ENCODE measurements around the gene STAT3. TPM values are rescaled to one million over a fixed set of nuclear protein-coding genes. Genes with fewer than 3 reads are reported as not detected.
"Not testable (repeated sequence)": the region's sequence is repeated elsewhere in the genome, so short reads cannot be mapped to it uniquely, and the experiment has no call there.

The STAT3 gene
- 21.0 and 29.7 TPM in 2 replicates for total RNA-seq (2014; rRNA removed; shearing (Covaris generic); ENCODE audit: low replicate concordance)

DNA sequence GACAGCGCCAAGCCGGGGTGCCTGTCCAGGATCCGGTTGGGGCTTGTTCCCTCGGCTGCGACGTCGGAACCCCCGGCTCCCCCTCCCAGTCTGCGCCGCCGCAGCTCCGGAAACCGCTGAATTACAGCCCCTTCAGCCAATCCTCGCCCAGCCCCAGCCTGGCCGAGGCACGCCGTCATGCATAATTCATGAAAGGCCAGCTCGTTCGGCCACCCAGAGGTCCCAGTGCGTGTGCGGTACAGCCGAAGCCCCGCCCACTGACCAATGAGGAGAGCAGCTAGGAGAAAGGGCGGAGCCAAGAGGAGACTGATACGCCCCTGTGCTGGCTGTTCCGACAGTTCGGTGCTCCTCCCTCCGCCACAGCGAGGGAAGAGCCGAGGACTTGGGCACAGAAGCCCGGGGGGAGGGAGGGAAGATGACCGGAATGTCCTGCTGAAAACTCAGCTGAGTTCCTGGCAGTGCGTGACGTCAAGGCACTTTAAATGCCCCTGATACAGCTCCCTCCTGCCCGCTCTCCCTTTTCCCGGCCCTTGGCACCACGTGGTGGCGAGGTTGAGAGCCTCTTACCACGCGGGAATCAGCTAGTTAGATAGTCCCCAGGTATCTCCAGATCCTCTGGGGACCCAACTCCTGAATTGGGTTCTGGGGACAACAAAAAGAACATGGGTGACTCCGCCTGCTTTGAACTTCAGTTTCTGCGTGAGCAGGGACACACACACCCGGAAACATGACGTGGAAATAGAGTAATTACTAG is at the start of gene STAT3:
Gene STAT3, minus strand, starts transcription at position 62 of the 754 bp plus-strand sequence. CDS start 39,926 bp downstream, outside the sequence.
- in situ Hi-C loops (cut with HindIII; ENCODE audit: low pct_unique_long_range_greater_than_20kb, low sequenced_read_pairs), result no loop called here
- DNase-seq (ENCODE audit: low read depth), result peak; percentile 100

DNA sequence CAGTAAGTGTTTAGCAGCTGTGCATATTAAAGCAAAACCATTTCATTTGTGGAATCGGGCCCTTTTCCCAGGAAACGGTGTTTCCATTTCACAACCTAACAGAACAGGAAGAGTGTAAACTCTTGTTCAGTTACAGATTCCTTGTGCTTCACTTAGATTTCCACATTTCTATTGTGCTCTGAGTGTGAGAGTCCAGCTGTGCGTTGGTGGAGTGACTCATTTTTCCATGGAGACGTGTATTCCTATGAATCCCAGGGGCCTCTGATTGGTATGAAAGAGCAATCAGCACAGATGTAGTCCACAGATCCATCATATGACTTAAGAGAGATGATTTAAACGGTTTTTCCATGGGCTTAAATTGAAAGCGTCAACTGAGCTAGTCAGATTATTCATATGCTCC is 48.1 kb upstream of the STAT3 start:
- no peak for DNase-seq (ENCODE audit: low read depth)
- in situ Hi-C loops (cut with HindIII; ENCODE audit: low pct_unique_long_range_greater_than_20kb, low sequenced_read_pairs), result no loop called here

DNA sequence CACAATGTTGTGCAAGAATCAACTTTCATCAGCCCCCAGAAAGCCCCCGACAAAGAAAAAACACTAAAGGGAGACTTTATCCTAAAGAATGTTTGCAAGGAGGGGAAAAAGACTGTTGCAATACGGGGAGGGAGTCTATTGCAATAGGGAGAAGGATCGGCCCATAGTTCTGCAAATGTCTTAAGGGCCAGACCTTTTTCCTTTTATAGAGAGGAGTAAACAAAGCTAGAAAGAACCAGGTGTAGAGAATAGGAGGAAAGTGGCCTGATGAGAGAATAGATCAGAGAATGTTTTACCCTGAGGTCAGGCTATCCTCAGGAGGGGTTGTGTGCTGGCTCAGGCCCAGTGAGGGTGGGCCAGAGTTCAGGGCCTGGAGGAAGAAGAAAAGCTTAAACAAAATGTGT is 43.5 kb upstream of the STAT3 start:
- in situ Hi-C loops (cut with HindIII; ENCODE audit: low pct_unique_long_range_greater_than_20kb, low sequenced_read_pairs), result no loop called here
- no peak for DNase-seq (ENCODE audit: low read depth)

DNA sequence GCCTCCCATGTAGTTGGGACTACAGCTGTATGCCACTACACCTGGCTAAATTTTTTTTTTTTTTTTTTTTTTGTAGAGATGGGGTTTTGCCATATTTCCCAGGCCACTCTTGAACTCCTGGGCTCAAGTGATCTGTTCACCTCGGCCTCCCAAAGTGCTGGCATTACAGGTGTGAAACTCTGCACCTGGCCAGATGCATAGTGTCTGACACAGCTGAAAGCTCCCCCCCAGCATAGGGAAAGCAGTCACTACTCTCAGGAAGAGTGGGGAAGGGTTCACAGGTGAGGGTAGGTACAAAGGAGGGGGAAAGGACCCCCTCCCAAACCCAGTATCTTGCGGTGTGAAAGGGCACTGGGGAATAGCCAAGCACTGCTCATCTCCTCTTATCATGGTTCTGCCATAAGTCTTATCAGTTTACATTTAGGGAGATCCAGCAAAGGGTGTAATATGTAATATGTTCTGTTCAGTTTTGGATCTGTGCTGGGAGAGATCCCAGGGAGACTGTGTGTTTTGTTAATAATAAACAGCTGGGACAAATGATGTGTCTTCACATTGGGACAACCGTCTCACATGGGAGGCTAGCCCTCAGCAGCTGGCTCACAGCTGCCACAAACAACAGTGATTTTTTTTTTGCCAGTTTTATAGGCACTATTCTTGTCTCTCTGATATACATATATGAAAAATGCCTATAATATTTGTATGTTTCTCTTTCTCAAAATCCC is 41.6 kb upstream of the STAT3 start:
- in situ Hi-C loops (cut with HindIII; ENCODE audit: low pct_unique_long_range_greater_than_20kb, low sequenced_read_pairs), result no loop called here
- DNase-seq (ENCODE audit: low read depth), result no peak

DNA sequence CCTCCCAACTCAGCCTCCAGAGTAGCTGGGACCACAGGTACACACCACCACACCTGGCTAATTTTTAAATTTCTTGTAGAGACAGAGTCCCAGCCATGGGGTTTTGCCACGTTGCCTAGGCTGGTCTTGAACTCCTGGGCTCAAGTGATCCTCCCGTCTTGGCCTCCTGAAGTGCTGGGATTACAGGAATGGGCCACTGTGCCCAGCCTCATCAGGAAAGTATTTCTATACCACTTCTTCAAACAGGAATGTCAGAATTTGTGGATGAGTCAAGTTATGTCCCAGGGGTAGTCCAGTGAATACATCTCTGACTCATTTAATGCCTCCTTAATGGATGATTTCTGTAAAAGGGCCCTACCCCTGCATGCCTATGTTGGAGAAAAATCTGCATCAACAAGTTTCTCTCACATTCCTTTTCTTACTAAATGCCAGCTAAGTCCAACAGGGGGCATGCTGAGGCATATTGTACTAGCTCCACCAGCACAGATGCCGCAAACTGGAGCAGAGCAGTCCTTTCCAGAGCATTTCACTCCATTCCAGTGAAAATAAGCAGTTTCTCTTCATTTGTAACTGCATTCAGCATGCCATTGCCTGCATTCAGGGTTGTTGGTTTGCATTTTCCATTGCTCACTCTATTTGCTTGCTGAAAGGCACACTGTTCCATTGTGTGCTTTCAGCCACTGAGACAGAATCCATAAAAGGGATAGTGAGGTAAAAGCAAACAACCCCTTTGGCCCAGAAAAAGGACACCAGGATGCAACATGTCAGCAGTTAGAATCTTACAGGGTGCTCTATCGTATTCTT is 40.1 kb upstream of the STAT3 start:
- peak; percentile 95 for DNase-seq (ENCODE audit: low read depth)
- in situ Hi-C loops (cut with HindIII; ENCODE audit: low pct_unique_long_range_greater_than_20kb, low sequenced_read_pairs), result no loop called here

DNA sequence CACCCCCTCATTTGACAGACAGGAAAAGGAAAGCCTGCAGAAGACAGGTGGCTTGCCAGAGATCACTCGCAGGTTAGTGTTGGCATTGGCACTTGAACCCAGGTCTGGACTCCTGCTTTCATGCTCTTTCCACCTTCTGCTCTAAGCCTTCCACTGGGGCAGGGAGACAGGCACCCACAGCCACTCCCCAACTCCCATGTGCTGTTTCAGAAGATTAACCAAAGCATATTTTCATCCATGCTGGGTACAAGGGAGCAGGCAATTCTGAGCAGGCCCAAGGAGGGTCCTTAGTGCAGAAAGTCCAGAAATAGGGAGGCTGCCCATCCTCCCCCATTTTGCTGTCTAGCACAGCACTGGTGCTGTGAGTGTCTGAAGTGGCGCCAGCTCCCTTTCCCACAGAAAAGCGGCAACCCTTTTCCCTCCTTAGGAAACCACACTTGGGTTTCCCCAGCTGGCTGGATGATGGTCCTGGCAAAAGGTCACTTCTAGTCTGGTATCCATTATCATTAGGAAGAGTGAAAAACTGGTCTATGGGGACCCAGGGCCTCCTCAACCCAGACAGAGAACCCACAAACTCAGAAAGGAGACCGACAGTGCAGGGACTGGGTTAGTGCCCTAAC is 36.9 kb upstream of the STAT3 start:
- in situ Hi-C loops (cut with HindIII; ENCODE audit: low pct_unique_long_range_greater_than_20kb, low sequenced_read_pairs), result no loop called here
- no peak for DNase-seq (ENCODE audit: low read depth)

DNA sequence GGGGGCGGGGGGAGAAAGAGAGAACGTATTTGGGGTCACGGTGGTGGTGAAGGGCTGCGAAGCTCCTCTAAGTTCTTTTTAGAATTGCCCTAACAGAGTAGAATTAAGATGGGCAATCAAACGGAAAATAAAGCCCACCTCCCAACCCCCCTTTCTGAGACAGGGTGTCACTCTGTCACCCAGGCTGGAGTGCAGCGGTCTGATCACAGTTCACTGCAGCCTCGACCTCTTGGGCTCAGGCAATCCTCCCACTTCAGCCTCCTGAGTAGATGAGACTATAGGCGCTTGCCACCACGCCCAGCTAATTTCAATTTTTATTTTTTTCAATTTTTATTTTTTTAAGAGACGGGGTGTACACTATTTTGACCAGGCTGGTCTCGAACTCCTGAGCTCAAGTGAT is 35.5 kb upstream of the STAT3 start:
- in situ Hi-C loops (cut with HindIII; ENCODE audit: low pct_unique_long_range_greater_than_20kb, low sequenced_read_pairs), result no loop called here
- no peak for DNase-seq (ENCODE audit: low read depth)

DNA sequence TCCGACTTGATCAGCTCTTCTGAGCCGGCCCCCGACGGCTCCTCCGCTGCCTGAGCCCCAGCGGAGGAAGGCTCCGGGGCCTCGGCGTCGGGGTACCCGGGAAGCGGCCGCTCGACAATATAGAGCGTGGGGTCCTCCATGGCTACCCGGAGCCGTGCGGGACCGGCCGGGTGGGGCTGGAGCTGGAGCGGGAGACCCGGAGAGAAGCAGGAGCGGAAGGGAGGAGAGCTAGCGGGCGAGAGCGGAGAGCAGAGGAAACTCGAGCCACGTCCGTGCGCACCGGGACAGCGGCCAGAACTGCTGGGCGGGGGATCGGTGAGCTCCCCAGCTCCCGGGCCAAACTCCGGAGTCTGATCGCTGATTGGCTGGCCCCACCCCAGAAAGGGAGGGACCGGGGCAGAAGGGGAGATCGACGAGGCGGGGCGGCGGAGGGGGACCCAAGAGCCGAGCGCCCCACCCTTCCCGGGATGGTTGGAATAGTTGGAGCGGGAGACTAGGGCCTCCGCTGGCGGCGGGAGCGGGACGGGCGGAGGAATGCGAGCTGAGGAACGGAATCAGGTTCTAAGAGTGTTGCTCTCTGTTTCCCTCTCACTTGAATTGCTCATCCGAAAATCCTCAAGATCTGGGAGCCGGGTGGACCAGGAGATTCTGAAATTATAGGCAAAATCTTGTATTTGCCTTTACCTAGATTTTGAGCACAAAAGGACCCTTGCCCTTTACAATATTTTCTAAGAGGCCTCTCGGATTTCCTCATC is 34.9 kb upstream of the STAT3 start, which contains the start of gene CAVIN1:
Gene CAVIN1, minus strand, starts transcription at position 299 of the 755 bp plus-strand sequence. Its CDS starts 159 bp downstream, at position 140.
- in situ Hi-C loops (cut with HindIII; ENCODE audit: low pct_unique_long_range_greater_than_20kb, low sequenced_read_pairs), result no loop called here
- DNase-seq (ENCODE audit: low read depth), result peak; percentile 98

DNA sequence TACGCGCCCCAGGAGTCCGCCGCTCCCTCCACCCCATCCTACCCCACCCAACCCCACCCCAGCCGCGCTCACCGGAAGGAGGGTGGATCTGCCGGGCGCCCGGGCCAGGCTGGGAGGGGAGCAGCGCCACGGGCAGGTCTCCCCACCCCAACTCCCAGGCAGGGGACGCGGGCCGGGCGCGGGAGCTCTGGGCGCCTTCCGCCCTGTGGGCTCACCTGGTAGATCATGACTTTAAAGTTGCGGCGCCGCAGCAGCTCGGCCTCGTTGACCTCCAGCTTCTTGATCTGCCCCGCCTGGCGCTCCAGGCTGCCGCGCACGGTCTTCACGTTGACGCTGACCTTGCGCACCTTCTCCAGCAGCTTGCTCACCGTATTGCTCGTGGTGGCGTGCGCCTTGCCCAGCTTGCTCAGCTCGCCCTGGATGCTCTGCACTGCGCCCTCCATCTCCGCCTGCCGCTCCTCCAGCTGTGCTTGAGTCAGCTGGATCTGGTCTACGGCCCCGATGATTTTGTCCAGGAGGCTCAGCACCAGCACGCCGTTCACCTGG is 34.2 kb upstream of the STAT3 start:
- in situ Hi-C loops (cut with HindIII; ENCODE audit: low pct_unique_long_range_greater_than_20kb, low sequenced_read_pairs), result no loop called here
- DNase-seq (ENCODE audit: low read depth), result no peak

DNA sequence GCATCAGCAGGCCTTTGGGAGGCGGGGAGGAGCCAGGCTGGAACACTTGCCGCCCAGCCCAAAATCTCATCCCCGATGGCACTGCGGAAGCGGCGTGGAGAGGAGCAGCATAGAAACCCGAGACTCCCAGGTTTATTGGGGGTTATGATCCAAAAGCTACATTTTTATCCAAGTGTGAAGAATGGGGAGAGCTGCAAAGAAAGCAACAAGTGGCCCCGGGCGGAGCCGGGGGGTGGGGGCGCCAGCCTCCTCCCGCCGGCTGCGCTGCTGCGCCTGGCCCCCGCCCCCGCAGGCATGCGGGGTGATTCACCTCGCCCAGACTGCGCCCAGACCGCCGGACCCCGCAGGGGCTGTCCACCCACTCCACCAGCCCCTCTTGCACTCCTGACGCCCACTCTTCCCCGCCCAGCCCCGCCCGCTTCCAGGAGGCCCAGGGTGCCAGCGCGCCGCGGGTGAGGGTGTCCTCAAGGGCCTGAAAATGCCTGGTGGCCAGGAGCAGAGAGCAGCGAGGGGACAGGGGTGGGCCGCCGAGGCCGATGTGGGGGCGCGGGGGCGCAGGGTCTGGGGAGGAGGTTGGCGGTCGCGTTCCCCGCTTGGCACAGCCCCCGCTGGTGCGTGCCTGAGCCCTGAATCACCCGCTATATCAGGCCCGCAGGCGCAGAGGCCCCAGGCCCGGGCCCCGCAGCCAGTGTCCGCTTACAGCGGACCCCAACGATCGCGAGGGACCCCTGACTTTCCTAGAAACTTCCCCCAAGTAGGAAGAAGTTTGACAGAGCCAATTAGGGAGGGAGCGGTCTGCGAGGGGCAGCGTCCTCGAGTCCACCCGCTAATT is 33.5 kb upstream of the STAT3 start:
- in situ Hi-C loops (cut with HindIII; ENCODE audit: low pct_unique_long_range_greater_than_20kb, low sequenced_read_pairs), result no loop called here
- DNase-seq (ENCODE audit: low read depth), result peak; percentile 37

DNA sequence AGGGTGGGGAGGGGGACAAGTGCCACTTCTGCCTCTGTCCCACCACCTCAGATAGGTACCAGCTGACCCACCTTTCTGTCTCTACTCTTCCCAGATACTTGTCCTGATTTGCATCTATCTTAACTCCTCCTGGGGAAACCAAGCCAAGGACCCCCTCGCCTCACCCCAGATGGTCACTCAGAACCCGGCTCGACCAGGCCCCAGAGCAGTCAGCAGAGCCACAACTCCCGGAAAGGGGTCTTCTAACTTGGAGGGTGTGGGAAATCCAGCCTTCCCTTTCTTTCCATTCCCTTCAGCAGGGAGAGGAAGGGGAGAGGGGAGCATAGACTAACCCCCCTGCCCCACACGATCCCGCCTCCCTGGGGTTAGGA is 32.9 kb upstream of the STAT3 start:
- DNase-seq (ENCODE audit: low read depth), result no peak
- in situ Hi-C loops (cut with HindIII; ENCODE audit: low pct_unique_long_range_greater_than_20kb, low sequenced_read_pairs), result no loop called here

DNA sequence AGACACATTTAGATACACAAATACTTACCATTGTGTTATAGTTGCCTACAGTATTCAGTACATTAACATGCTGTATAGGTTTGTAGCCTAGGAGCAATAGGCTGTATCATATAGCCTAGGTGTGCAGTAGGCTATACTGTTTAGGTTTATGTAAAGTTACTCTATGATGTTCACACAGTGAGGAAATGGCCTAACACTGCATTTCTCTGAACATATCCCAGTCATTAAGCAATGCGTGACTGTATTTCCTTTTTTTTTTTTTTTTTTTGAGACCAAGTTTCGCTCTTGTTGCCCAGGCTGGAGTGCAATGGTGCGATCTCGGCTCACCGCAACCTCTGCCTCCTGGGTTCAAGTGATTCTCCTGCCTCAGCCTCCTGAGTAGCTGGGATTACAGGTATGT is 29.7 kb upstream of the STAT3 start:
- in situ Hi-C loops (cut with HindIII; ENCODE audit: low pct_unique_long_range_greater_than_20kb, low sequenced_read_pairs); DNase-seq (ENCODE audit: low read depth): not testable (repeated sequence)

DNA sequence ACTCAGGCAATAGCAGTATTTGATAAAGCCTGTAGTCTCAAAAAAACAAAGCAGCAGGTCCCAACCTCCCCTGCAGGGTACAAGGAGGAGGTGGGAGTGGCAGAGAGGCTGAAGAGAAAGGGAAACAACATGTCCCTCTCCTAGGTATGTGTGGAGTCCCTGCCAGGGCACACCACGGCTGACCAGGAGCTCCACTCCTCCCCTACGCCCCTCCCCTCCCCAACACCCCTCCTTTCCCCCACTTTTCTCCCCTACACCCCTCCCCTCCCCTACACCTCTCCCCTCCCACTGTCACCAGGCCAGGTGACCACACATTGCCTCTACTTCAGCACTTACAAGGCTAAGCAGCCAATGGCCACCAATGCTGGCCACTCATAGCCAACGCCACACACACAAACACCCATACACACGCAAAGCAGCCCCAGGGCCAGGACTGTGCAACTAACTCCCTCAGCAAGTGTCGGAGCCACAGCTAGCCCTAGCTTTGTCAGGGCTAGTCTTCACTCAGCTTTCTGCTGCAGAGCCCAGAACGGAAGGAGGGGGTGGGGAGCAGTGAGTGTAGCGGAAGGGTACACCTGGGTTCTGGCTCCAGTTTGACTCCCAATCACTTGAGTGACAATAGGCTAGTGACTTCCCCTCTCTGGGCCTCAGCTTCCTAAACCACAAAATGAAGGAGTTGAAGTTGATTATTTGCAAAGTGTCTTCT is 26.6 kb upstream of the STAT3 start:
- in situ Hi-C loops (cut with HindIII; ENCODE audit: low pct_unique_long_range_greater_than_20kb, low sequenced_read_pairs), result no loop called here
- no peak for DNase-seq (ENCODE audit: low read depth)

DNA sequence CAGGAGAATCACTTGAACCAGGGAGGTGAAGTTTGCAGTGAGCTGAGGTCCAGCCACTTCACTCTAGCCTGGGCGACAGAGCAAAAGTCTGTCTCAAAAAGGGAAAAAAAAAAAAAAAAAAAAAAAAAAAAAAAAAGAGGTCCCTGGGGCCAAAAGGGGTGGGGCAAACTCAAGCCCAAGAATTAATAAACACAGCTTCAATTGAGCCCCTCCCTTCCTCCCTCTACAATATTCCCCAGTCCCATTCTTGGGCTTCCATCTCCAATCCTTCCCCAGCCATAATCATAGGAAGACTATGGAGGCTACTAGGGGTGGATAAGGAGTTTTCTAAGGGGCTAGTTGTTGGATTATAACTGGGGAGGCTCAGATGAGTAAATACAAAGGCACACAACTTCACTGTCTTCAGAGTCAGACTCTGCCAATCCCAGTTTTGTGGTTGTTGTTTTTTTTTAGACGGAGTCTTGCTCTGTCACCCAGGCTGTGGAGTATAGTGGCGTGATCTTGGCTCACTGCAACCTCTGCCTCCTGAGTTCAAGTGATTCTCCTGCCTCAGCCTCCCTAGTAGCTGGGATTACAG is 25.3 kb upstream of the STAT3 start:
- no peak for DNase-seq (ENCODE audit: low read depth)
- in situ Hi-C loops (cut with HindIII; ENCODE audit: low pct_unique_long_range_greater_than_20kb, low sequenced_read_pairs), result no loop called here

DNA sequence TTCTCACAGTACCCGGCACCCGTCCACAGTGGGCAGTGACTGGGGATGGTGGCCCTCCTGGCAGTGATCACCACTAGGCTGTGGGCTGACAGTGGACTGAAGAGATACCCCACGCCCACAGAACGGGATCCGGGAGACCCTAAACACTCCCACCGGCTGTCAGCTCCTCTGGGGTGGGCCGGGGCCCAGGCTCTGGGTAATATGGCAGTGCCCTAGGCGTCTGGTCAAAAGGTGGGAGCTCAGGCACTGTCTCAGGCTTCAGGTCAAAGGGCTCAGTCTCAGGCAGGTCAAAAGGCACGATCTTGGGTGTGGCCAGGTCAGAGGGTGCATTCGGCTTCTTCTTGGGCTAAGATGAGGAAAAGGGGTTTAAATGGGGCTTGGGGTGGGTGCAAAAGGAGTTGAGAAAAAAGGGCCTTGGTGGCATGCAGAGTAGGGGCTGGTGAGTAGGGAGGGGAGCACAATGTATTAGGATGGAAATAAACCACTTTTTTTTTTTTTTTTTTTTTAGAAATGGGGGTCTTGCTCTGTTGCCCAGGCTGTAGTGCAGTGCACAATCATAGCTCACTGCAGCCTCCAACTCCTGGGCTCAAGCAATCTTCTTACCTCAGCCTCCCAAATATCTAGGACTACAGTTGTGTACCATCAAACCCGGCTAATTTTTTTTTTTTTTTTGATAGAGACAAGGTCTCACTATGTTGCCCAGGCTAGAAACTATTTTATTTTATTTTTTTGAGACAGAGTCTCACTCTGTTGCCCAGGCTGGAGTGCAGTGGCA is 23.9 kb upstream of the STAT3 start:
- no peak for DNase-seq (ENCODE audit: low read depth)
- in situ Hi-C loops (cut with HindIII; ENCODE audit: low pct_unique_long_range_greater_than_20kb, low sequenced_read_pairs), result no loop called here

Data from Caki2 (cell line).